Measurements from ENCODE around the gene ITGA5.

The ITGA5 gene

DNA sequence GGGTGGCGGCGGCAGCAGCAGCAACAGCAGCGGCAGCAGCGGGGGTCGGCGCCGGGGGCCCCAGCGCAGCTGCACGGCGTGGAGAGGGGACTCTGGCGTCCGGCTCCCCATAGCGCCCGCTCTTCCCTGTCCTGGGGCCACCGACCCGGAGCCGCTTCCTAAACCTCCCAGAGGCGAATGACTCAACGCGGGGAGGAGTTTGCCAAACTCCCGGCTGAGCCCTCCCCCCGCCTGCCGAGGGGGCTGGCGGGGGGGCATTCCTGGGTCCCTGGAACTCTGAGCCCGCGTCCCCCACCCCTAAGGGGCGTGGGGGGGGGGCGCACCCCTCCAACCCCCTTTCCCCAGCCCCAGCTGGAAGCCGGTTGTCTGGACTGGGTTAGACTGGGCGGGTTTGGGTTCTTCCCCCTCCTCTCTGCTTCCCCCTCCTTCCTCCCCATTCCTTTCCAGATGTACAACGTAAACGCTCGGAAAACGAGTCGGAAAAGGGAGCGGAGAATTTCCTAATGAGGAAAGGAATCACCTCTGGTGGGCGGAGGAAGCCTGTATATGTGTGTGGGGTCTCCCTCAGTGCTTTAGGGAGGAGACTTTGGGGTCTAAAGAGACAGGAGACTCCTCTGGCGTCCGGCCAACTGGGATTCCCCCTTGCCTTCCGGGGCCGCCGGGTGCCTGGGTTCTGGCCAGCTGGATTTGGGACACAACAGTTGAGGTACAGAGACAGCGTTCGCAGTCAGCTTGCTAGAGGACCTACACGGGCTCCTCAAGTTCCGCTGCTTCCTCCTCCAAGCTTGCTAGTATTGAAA is at the start of gene ITGA5:
Gene ITGA5 (minus strand): TSS at position 179 of the 800 bp plus-strand sequence. CDS start 68 bp downstream, at position 111.
- peak in 3 of 10 donors; percentile 24 to 80 (median 25) for DNase-seq
- intact Hi-C loops (cut with DNase I), result no loop called here

- no peak for DNase-seq
- intact Hi-C loops (cut with DNase I), result no loop called here
These were observed 46.9 kb upstream of the ITGA5 start for GRCh38 chr12:54465857-54466523.

DNA sequence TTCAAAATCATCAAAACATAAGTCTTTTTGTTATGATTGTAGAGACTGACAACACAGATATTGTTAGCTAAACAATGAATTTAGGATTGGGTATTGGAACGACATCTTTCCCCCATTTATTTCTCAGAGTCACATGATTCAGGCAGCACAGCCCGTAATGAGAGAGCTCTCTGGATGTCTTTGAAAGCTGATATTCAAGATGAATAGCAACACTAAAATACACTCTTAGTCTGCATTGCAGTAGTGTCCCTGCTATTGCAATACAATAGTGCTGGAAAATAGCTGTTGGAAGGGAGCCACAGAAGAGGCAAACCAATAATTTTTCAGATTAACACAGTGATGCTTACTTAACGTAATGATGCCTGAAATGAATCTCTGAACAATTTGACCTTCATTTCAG is 44.4 kb upstream of the ITGA5 start:
- intact Hi-C loops (cut with DNase I), result no loop called here
- no peak for DNase-seq

- DNase-seq, result no peak
- intact Hi-C loops (cut with DNase I), result no loop called here
These were observed 44.0 kb upstream of the ITGA5 start for GRCh38 chr12:54463034-54463433.

DNA sequence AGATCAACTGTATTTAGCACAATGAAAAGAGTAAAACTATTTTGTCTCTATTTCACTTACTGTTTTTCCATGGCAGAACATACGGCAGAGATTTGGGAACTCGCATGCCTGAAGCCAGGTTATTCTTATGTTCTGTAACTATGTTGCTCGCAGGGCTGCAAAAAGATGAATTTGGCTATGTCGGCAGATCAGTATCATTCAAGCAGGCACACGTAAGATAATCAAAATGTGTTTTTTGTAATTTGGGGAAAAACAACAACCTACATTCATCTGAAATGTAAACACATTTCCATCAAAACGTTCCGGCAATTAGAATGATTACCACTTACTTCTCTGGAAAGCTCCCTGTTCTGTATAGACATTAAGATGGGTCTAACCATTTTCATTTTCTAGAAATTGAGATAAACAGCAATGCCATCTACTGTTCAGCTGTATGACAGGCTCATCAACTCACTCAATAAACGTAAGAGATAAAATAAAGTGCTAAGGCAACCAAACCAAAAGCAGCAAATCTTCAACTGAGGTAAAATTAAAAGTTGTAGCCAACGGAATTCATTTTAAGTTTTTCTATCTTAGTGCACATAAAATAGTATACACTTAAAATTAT is 41.4 kb upstream of the ITGA5 start:
- intact Hi-C loops (cut with DNase I), result no loop called here
- no peak for DNase-seq

DNA sequence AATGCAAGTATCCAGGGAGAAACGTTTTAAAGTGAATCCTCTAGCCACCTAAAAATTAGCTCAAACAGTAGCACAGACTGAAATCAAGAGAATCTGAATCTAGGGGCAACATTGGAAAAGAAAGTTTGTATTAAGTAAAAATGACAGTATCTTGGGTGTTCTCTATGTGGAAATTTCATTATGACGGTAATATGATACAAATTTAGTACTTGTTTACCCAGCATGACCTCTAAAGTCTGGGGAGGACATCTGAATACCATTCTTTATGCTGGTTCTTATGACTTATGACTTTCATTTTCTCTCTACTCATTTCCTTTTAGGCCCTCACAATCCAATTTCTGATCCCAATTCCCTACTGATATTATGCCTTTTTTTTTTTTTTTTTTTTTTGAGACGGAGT is 40.3 kb upstream of the ITGA5 start:
- intact Hi-C loops (cut with DNase I), result no loop called here

GRCh38 chr12:54455760-54456469 is 36.8 kb upstream of the ITGA5 start:
- no peak for DNase-seq
- intact Hi-C loops (cut with DNase I), result no loop called here

More for the DNA sequence above, 40.3 kb upstream of the ITGA5 start:
- DNase-seq, result no peak

DNA sequence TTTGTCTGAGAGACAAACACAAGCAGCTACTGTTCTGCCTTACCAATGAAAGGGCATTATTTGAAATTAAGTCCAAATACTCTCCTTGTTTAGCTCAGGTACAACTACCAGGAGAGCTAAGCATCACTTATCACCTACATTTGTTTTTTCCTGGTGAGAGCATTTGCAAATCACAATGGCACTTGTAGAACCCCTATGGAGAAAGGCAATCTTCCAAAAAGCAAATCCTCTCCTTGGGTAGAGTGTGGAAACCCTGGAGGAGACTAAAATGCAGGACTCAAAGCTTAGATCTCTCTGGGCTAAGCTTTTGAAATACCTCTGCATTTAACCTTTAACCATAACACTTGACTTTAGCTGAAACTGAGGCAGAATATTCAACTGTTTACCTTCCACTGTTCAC is 33.6 kb upstream of the ITGA5 start:
- intact Hi-C loops (cut with DNase I), result no loop called here
- no peak for DNase-seq

- DNase-seq, result no peak
- intact Hi-C loops (cut with DNase I), result no loop called here
These were observed 29.3 kb upstream of the ITGA5 start for GRCh38 chr12:54448344-54448743.

GRCh38 chr12:54447917-54448316 is 28.9 kb upstream of the ITGA5 start:
- no peak for DNase-seq
- intact Hi-C loops (cut with DNase I), result no loop called here

GRCh38 chr12:54444206-54444605 is 25.1 kb upstream of the ITGA5 start:
- no peak for DNase-seq
- intact Hi-C loops (cut with DNase I), result no loop called here

- DNase-seq, result no peak
- intact Hi-C loops (cut with DNase I), result no loop called here
These were observed 24.4 kb upstream of the ITGA5 start for GRCh38 chr12:54443446-54443845.

- DNase-seq, result no peak
- intact Hi-C loops (cut with DNase I), result no loop called here
These were observed 23.9 kb upstream of the ITGA5 start for GRCh38 chr12:54442961-54443360.

DNA sequence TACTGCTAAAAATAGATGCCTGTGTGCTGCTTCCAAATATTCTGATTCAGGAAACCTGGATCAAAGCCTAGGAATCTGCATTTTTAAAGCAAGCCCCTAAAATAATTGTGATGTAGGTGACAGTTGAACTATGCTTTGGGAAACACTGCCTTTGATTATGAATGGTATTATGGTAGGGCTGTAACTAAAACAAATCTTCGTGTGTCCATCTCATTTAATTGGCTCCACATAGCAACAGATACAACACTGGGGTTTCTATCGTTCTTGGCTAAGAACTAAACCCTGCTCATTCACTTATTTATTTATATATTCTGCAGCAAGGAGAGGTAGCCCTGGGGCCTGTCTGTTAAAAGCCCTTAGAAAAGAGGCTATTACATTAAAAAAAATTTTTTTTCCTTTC is 23.0 kb upstream of the ITGA5 start:
- no peak for DNase-seq
- intact Hi-C loops (cut with DNase I), result no loop called here

DNA sequence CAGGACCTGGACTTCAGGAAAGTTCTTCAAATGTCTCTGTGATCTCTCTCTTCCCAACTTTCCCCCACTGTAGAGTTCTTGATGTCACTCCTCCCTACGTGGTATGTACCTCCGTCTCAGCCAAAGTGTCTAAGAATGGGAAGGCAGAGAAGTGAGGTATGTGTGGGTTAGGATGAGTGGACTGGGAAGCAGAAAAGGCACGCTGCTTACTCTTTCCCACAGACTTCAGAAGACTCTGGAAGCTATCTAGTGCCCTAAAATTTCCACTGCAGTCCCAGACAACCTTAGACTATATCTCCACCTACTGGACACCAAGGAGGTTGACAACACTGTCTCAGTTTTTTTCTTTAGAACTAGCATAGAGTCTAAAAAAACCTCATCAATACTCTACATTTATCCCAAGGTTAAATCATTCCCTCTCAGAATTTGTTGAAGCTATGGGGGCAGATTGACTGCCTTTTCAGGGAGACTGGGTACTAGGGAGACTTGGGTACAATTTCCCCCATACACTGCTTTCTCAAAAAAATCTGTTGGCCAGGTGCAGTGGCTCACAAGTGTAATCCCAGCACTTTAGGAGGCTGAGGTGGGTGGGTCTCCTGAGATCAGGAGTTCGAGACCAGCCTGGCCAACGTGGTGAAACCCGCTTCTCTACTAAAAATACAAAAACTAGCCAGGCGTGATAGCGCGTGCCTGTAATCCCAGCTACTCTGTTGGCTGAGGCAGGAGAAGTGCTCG is 20.6 kb upstream of the ITGA5 start:
- intact Hi-C loops (cut with DNase I), result loop anchor here (1.0 kb wide), 1 partner anchor 40 kb away; no protein-coding TSS in a partner anchor
- DNase-seq, result peak in 1 of 10 donors; percentile 31

DNA sequence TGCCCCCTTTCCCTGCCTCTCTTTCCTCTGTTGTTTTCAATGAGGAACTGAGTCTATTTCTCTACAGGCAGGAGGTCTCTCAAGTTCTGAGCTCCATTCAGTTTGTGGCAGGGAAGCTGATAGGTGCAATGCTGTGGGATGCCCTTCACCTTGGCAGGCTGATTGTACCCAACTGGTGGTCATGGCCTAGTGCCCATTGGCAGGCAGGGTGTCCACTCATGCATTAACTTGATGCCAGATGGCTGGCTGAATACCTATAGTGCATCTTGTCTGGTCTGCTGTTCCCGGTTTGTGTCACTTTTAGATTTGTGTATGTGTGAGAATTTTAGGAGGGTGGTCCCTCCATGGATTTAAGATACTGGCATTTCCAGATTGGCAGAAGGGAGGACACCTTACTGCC is 20.0 kb upstream of the ITGA5 start:
- DNase-seq, result no peak
- intact Hi-C loops (cut with DNase I), result loop anchor here (1.0 kb wide), 1 partner anchor 40 kb away; no protein-coding TSS in a partner anchor

DNA sequence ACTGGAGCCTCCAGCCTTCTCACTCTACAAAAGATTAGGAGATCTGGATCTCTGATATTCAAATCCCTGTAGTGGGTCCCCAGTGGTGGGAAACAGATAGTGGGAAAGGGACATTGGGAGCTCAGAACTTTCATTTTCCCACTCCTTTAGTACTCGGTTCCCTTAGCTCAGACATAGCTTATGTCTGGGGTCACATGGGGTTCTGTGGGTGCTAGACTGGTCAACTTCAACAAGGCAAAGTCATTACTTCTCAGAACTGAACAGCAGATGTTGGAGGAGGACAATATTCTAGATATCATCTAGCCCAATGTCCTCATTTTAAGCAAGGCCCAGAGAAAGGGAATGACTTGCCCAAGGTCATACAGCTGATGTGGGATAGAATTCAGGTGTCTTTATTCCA is 19.5 kb upstream of the ITGA5 start:
- intact Hi-C loops (cut with DNase I), result no loop called here
- DNase-seq, result no peak

DNA sequence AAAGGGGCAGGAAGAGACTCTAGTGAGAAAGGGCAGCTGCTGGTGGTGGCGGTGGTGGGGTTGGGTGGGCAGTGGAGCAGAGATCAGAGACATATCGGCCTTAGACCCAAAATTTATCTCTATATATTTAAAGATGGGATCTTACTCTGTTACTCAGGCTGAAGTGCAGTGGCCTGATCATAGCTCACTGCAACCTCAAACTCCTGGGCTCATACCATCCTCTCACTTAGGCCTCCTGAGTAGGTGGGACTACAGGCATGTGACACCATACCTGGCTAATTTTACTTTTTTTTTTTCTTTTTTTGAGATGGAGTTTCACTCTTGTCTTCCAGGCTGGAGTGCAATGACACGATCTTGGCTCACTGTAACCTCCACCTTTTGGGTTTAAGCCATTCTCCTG is 18.6 kb upstream of the ITGA5 start:
- DNase-seq, result no peak
- intact Hi-C loops (cut with DNase I), result no loop called here

DNA sequence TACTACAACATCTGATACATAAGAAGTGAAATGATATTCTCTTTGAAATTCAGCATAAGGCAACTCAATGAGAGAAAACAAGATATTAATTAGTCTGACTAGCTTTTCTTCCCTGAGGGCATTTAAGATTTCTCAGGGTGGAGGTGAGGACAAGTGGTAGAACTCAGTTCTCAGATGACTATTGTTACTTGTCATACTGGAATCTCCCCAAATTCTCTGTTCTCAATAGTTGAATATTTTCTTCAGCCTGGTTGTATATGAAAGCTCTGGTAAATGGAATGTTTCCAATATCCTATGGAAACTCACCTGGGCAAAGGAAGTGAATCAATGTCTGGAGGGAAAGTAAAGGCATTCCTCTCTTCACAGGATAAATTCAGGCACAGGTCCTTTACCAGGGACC is 18.2 kb upstream of the ITGA5 start:
- intact Hi-C loops (cut with DNase I), result no loop called here
- DNase-seq, result no peak

DNA sequence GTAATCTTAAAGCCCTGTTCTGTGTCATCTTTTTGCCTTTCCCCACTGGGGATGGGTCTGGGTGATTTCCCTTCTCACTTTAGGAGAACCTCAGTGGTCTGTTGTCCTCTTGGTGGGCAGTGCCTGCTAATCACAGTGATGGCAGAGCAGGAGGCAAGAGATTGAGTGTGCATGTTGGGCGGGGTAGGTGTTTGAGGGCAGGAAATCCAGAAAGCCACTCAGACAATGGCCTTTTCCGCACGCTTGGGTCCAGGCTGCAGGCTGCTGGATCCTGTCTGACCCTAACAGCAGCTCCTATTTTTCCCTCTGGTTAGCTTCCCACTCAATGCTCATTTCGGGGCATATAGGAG is 13.7 kb upstream of the ITGA5 start:
- no peak for DNase-seq
- intact Hi-C loops (cut with DNase I), result no loop called here
